GM12864 (cell line): ENCODE data around the gene HES1.

Experiments used
- DNase-seq: peaks from one replicate; pipeline ENCODE4 v3.0.0-alpha.2; 2011; ENCODE audit warnings: low read depth
- H3K4me3 ChIP-seq: 2 replicates; pipeline ENCODE4 v1.5.1; 2011; ENCODE audit warnings: mild to moderate bottlenecking, low read depth, low read length, control low read depth
- TF ChIP-seq, protein P1 (sequence below): IDR thresholded peaks from 2 replicates; pipeline ENCODE4 v1.5.1; 2011; ENCODE audit warnings: low read depth, mild to moderate bottlenecking, moderate library complexity, low read length, control low read depth, inconsistent platforms; ENCODE audit errors: missing control alignments

The HES1 gene

DNA sequence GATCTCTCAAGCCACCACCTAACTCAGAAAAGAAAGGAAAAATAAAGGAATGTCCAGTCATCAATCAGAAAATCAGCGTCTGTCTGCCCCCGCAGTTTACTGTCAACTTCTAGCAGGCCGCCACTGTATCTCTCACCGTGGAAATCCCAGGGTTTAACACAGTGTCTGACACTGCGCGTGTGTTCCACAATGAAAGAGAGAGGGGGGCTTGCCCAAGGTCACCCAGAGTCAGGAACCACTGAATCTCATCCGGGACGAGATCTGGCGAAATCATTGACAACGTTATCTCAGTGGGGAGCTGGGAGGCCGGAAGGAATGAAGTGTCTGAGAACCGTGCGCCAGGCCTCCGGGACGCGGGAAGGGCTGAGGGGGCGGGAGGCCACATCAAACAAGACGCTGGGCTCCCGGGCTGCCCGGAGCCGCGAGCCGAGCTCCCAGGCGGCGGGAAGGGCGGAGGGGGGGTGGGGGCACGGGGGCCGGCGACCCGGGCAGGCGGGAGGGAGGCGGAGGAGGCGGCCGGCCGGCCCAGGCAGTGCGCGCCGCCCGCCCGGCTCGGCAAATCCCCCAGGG, 2.2 kb upstream of the HES1 start:
- TF ChIP-seq, protein P1, sequence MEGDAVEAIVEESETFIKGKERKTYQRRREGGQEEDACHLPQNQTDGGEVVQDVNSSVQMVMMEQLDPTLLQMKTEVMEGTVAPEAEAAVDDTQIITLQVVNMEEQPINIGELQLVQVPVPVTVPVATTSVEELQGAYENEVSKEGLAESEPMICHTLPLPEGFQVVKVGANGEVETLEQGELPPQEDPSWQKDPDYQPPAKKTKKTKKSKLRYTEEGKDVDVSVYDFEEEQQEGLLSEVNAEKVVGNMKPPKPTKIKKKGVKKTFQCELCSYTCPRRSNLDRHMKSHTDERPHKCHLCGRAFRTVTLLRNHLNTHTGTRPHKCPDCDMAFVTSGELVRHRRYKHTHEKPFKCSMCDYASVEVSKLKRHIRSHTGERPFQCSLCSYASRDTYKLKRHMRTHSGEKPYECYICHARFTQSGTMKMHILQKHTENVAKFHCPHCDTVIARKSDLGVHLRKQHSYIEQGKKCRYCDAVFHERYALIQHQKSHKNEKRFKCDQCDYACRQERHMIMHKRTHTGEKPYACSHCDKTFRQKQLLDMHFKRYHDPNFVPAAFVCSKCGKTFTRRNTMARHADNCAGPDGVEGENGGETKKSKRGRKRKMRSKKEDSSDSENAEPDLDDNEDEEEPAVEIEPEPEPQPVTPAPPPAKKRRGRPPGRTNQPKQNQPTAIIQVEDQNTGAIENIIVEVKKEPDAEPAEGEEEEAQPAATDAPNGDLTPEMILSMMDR = no peak
- no peak for DNase-seq
- peak overlapping the region; percentile 34 for H3K4me3 ChIP-seq

DNA sequence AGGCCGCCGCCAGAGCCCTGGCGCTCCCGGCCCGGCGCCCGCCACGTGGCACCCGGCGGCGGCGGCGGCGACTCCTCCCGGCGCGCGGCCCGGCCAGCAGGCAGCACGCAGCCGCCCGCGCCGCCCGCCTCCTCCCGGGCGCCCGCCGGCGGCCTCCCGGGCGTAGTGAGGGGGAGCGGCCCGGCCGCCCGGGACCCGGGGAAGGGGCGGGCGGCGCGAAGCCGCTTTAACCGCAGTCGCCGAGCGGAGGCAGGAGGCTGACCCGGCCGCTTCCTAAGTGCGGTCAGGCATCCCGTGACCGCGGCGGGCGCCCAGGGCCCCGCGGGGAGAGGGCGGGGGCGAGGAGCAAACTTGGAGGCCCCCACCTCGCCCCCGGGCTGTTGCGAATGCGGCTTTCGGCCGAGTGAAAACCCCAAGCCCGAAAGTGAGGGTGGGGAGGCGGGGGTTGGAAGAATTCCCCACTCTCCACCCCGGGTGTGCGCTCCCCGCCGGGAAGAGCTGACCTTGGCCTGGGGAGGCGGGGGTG, 1.7 kb upstream of the HES1 start:
- DNase-seq = no peak
- H3K4me3 ChIP-seq = peak overlapping the region; percentile 60
- TF ChIP-seq, protein P1 = no peak

DNA sequence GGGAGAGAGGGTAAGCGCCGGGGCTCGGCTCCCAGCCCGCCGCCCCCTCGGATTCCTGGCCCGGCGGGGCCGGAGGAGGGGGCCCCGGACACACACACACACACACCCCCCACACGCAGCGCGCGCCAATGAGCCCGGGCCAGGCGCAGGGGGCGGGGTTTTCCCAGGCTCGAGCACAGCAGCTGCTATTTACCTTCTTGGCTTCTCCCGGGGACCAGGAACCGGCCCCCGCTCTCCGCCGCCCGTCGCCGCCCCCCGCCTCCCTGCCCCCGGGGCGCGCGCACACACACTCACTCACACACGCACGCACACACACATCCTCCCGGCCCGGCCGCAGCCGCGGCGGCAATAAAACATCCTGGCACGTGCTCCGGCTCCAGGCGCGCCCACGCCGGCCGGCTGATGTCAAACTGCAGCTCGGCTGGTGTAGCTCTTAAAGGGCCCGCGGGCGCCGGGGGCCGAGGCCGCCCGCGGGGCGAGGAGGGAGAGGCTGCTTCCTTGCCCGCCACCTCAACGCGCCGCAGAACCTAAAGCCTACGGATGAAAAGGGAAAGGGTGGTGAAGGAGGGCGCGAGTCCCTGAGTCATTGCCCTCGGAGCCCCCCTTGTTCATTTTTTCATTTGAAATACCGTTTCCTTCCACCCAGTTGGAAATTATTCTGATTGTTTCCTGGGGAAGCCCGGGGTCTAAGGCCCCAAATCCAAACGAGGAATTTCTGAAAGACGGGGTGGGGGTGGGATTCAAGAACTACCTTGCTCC, 1.0 kb upstream of the HES1 start:
- TF ChIP-seq, protein P1 = no peak
- peak overlapping the region; percentile 60 for H3K4me3 ChIP-seq
- DNase-seq = peak; percentile 79

DNA sequence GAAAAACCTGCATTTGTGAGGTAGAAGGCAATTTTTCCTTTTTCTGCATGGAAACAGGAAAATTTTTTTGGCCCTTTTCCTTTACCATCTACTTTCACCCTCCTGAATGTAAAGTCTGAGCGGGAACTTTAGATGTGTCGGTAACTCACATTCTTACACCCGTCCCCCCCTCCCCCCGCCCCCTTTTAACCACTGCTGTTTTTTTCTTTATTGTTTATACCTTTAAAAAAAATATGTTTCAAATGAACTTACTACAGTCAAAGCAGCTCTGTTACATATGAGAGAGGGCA, 487 bp upstream of the HES1 start:
- peak overlapping the region; percentile 60 for H3K4me3 ChIP-seq
- TF ChIP-seq, protein P1 = no peak
- no peak for DNase-seq

DNA sequence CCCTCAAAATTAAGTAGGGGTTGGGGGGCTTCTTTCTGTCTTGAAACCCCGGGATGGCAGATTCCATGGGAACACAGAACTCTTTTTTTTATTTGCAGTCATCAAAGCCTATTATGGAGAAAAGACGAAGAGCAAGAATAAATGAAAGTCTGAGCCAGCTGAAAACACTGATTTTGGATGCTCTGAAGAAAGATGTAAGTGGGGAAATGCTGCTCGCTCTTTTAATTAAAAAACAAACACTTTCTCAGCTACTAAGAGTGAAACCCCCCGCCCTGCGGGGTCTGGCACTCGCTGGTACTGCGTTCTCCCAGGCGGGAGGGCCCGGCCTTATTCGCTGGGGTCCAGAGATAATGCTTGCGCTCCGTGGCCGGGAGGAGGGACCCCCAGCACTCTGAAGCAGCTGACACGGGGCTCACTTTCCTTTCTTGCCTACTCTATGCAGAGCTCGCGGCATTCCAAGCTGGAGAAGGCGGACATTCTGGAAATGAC, 615 bp downstream of the HES1 start:
- DNase-seq = no peak
- TF ChIP-seq, protein P1 = no peak
- peak overlapping the region; percentile 60 for H3K4me3 ChIP-seq

DNA sequence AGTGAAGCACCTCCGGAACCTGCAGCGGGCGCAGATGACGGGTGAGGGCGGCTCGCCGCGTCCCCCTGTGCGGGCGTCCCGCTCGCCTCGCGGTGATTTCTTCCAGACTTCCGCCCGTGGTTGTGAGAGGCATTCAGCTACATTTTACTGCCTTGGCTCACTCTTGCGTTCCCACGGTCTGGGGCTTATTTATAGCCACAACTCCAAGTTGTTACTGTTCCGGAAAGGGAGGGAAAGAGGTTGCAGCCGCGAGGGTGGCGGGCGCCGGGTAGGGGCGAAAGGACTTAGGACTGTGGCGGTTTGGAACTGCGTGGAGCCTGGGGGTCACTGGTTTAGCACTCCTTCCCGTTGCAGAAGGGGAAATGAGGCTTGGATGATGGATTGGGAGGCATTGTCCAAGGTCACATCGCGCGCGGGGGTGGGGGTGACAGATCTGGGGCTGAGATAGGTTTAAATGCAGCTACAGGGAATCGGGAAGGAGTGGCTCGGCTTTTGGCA, 1.1 kb downstream of the HES1 start:
- no peak for DNase-seq
- TF ChIP-seq, protein P1 = no peak

More for the DNA sequence above, 1.1 kb downstream of the HES1 start:
- H3K4me3 ChIP-seq = peak overlapping the region; percentile 60
